ENCODE results near the gene LSM8.
A peak's percentile ranks its signal among the peaks of the same experiment; 100 is the strongest.
"Not testable (repeated sequence)": the region's sequence is repeated elsewhere in the genome, so short reads cannot be mapped to it uniquely, and the experiment has no call there.

LSM8 gene

GRCh38 chr7:118183786-118184564, at the start of gene LSM8:
TSS of gene LSM8 (plus strand) at chr7:118184164. CDS start at chr7:118184224, 60 bp downstream.
- peak; percentile 98 for DNase-seq (ENCODE audit: low read depth)

DNA sequence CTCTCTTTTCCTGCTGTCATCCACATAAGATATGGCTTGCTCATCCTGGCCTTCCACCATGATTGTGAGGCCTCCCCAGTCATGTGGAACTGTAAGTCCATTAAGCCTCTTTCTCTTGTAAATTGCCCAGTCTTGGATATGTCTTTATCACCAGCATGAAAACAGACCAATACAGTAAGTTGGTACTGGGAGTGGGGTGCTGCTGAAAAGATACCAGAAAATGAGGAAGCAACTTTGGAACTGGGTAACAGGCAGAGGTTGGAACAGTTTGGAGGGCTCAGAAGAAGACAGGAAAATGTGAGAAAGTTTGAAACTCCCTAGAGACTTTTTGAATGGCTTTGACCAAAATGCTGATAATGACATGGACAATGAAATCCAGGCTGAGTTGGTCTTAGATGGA, 49.5 kb upstream of the LSM8 start:
- not testable (repeated sequence) for DNase-seq (ENCODE audit: low read depth)

DNA sequence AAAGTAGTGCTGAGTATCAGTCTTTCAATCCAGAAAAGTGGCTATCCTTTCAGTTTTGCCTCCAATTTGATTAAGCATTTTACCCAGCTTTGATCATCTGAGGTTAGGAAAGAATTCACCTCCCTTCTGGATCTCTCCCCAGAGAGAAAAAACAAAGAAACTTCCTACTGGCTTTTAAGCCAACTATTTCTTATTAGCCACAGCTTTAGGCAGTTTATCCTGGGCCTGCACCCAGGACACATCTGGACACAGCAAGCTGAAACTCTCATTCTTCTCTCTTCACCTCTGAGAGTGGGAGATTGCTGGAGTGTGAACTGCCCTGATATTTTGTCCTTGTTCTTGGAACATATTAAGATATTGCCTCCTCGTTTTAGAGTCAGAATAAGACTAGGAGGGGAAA, 43.5 kb upstream of the LSM8 start:
- DNase-seq (ENCODE audit: low read depth): no peak

- no peak for DNase-seq (ENCODE audit: low read depth)
These were observed 42.0 kb upstream of the LSM8 start for GRCh38 chr7:118142012-118142411.

GRCh38 chr7:118148930-118149329, 35.0 kb upstream of the LSM8 start:
- DNase-seq (ENCODE audit: low read depth): no peak

DNA sequence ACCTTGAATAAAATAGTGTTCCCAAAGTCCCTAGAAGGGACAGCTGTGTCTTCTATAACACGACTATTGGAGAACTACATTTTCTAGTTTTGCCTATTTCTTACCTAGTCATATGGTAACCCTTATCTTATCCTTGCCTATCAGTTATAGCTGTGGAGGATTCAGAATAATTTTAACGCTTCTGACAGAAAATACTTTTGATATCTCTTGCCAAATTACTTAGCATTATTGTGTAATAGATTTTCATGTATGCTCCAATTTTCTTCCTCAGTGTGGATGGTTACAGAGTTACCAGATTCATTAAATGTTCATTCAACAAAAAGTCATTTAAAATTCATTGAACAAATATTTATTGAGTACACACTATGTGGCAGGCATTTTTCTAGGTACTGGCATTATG, 34.6 kb upstream of the LSM8 start:
- no peak for DNase-seq (ENCODE audit: low read depth)

DNA sequence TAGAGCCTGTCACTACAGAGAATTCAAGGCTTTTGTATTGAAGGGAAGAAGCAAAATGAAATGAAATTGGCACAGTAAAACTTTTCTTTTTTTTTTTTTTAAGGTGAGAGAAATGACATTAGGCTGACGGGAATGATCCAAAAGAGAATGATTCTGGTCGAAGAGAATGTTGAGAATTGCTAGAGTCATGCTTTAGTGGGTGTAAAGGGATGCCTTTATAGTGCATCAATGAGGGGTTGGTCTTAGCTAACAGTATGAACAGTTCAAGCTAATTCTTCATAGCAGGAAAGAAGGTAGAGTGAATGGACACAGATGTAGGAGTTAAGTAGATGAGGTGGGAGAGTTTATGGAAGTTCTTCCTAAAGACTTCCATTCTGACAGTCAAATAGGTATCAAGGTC, 32.3 kb upstream of the LSM8 start:
- no peak for DNase-seq (ENCODE audit: low read depth)

DNA sequence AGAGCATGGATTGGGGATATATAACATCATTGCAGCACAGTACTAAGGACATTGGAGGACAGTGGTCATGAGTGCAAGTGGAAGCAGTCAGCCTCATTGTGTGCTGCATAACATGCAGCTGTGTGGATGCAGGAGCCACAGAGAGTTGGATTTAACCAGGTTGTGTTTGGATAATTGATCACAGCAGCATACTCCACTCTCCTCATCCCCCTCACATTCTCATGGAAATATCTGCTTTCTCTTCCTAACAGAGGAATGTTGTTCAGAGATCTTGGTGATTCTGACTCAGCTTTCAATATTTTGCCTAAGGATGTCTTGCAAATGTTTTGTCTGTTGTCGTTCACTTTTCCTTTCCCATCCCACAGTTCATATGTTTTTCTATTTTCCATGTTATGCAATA, 31.8 kb upstream of the LSM8 start:
- DNase-seq (ENCODE audit: low read depth): no peak

DNA sequence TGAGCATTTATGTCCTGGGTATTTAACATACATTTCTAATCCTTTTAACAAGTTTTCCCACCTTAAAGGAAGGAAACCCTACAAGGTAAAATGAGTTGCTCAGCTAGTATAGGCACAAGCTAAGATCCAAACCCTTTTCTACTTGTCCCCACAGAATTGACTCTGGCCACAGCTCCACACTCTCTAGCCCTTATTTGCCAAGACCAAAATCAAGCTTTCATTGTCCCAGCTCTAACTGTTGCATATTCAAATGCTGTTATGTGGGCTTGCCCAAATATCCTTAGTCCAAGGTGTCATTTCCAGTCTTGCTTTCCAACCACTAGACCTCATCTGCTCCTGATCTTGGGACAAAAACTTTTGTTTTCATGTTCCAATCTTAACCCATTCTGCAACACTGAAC, 31.3 kb upstream of the LSM8 start:
- no peak for DNase-seq (ENCODE audit: low read depth)

- DNase-seq (ENCODE audit: low read depth): peak; percentile 1
These were observed 30.3 kb upstream of the LSM8 start for GRCh38 chr7:118153551-118154177.

GRCh38 chr7:118158766-118159165, 25.2 kb upstream of the LSM8 start:
- no peak for DNase-seq (ENCODE audit: low read depth)

DNA sequence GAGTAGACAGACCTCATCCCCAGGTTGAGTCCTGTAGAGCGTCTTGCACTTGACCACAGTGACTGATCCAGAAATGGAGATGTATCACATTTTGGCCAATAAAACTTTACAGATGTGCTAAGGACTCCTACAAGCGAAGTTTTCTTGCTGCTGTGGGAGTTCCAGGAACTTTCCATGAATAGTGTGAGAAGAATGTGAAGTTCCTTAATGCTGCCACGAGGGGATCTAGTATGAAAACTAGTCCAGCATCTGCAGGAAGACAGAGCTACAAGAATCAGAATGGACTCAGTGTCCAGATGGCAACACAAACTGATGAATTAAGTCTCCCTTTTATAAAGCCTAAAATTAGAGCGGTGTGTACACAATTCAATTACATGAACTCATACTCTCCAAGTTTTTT, 14.8 kb upstream of the LSM8 start:
- no peak for DNase-seq (ENCODE audit: low read depth)

DNA sequence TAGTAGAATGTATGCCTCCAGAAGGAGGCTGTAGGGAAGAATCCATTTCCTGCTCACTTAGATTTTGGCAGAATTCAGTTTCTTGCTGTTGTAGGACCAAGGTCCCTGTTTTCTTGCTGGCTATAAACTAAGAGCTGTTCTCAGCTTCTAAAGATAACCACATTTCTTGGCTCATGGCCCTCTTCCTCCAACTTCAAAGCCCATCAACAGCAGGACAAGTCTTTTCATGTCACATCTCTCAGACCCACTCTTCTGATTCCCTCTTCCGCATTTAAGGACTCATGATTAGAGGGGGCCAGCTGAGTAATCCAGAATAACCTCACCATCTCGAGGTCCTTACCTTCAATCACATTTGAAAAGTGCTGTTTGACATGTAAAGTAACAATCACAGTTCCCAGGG, 8.2 kb upstream of the LSM8 start:
- DNase-seq (ENCODE audit: low read depth): no peak

GRCh38 chr7:118179191-118179590, 4.8 kb upstream of the LSM8 start:
- no peak for DNase-seq (ENCODE audit: low read depth)

DNA sequence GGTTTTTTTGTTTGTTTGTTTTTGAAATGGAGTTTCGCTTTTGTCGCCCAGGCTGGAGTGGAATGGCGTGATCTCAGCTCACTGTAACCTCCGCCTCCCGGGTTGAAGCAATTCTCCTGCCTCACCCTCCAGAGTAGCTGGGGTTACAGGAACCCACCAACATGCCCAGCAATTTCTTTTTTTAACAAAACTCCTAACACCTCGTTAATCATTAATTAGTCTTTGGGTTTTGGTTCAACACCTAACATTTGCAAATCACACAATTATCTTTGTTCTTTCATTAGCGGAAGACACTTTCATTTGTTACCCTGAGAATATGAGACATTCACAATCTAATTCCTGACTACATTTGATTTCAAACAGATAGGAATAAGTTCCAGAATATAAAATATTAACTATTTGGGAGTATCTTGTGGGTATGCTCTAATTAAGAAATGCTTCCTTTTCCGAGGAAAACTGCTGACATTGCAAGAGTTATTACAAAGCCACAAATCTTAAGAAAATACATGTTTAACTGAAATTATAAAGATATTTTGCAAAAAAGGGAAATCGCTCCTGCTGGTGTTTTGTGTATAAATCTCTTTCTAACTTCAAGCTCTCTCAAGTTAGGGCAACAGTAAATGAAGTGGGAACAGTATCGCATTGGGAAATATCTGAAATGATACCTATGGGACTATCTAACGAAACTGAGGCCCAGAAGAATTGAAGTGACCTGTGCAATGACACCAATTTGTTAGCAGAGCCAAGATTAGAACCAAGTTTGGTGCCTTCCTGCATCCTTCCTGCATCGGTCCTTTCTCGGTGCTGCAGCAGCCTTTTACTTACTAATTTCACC, 1.2 kb upstream of the LSM8 start:
- no peak for DNase-seq (ENCODE audit: low read depth)

DNA sequence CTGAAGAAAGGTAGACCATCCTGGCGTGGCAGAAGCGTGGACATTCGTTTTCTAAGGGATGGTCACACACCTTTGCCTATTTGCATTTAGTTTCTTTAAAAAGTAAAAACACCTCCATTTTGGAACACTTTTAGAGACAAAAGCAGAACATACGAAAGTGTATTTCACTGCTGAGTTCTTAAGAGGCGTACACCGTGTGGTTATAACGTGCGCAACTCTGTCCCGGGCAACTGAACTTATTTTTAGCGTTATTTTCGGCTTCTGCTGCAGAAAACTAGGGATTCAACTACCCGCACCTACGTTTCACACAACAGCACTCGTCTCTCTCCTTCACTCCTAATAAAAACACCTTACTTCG, 557 bp upstream of the LSM8 start:
- DNase-seq (ENCODE audit: low read depth): no peak

DNA sequence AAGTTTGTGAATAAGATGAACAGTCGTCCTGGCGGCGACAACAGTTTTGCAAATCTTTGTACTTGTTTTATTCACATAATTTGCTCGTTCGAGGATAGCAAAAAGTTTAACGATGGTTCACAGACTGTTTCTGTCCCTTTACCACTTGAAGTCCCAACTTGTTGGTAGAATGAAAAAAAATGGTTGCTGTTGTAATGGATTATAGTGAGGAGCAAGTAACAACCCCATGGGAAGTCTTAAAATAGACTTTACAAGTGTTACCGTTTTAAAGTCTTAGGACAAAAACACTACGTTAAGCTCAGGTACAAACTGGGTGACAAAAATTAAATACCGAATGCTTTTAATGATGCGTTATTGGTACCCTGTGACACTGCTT, 589 bp downstream of the LSM8 start:
- DNase-seq (ENCODE audit: low read depth): no peak

- DNase-seq (ENCODE audit: low read depth): peak; percentile 48
These were observed 1.3 kb downstream of the LSM8 start for GRCh38 chr7:118185163-118185860.

GRCh38 chr7:118186501-118186900, 2.5 kb downstream of the LSM8 start:
- DNase-seq (ENCODE audit: low read depth): no peak

- DNase-seq (ENCODE audit: low read depth): no peak
These were observed 10.6 kb downstream of the LSM8 start for GRCh38 chr7:118194571-118194970.

DNA sequence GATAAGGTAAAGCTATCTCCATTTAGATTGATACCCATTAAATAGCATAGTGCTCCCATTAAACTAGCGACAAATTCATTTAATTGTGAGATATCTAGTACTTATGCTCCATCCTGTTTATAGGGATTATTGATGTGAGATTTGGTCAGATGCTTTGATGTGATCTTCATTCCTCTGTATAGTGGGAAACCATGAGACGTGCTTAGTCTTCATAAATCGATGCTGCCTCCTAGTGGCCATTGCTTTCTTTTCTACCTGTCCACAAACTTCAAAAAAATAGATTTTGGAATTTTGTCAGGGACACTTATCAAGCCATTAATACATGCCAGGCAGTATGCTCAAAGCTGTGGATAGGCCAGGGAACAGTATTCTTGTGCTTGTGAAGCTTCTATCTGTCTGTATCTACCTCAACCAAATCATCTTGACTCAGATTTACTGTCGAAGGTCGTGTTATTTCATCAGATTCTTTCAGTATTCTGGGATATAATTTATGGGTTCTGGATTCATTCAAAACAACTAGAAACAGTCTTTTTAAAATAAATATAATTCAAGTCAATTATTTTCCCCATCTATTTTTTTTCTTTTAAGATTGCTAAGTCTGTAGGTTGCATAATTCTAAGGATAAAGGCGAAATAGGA, 12.0 kb downstream of the LSM8 start:
- peak; percentile 54 for DNase-seq (ENCODE audit: low read depth)

DNA sequence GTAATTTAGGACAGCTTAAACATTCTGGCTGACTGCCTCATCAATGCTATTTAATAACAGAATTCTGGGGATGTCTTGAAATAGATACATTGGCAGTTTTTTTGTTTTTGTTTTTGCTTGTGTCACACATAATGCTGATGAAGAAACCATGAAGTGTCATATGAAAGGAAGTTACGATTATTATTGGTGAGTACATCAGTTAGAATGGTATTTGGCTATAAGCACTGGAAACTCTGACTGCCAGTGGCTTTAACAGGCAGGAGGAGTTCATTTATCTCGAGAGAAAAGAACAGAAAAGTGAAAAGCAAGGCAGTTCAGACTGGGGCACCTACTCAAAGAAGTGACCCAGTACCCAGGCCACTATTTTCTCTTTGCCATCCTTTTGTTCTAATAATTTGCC, 18.1 kb downstream of the LSM8 start:
- no peak for DNase-seq (ENCODE audit: low read depth)
